D341Med (cell line): ENCODE data around the gene DGKB.

Experiments used
- DNase-seq: peaks from one replicate; pipeline ENCODE4 v3.0.0; 2012; ENCODE audit warnings: low spot score

The DGKB gene

DNA sequence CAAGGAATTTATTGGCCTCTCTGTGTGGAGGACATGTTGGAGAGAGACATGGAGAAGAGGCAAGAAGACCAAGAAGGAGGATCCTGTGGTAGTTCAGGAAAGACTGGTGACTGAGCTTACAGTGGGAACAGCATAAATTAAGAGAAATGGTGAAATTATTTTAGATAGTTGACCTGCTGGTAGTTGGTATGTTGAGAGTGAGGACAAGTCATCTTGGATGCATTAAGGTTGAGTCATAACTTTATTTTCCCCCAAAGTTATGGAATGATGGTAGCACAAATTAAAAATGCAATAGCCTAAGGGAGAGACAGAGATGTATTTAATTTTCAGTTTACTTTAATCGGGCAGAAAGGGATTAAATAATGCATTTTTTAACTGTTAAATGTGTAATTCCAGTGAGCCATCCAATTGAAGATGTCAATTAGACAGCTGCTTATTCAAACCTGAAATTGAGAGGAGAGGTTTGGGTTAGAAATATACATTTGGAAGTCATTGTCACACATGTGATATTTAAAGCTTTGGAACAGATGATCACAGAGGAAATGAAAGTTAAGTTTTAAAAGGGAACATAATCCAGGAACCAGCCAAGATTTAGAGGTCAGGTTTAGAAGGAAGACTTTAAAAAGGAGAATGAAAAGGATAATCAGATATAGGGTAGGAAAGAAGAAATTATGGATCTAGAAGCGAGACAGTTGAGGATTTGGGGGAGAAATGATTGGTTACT lies 80.6 kb downstream of the DGKB start:
- no peak for DNase-seq

DNA sequence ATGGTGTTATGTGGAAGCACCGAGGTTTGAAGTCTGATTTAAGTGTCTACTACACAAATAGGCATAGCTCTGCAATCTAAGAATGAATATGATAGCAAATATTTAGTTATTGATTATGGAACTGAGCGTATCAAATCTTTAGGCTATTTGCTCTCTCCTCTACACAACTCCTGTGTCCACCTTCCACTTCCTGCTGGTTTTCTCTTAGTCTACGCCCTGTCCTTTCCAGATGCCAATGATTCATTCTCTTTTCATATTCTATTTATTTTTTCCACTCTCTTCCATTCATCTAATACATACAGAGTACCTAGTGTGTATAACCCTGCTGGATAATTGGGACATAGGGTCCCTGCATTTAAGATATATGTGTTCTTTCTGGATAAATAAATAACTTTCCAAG lies 83.7 kb downstream of the DGKB start:
- DNase-seq: no peak

DNA sequence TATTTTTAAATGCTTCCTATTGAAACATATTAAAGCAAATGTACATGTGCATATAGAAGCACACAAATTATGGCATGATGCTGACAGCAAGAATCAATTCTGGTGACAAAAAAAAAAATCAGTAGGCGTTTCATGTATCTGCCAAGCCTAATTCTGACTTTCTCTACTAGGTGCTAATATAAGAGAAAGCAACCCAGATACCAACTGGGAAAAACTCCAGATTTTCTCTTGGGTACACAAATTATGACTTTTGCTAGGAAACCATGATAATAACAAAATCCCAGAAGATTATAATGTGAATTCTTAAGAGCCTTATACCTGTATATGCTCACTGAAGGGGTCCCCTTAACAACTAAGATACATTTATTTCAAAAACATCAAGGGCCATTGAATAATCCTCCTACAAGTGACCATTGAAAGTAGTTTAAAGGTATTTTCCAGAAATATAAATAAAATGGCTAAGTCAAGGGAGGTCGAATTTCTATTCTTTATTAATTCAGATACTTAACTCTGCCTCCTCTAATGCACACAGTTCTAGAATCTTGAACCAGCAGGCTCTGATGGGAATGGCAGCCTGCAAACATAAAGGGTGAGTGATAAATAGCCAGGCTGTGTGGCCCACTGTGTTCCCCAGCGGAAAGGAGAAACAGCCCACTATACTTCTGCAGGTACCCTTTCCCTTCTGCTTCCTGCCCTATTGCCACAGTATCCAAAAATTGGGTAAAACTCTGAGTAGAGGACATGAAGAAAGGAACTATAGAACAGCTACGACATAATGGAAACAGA lies 84.5 kb downstream of the DGKB start:
- no peak for DNase-seq

DNA sequence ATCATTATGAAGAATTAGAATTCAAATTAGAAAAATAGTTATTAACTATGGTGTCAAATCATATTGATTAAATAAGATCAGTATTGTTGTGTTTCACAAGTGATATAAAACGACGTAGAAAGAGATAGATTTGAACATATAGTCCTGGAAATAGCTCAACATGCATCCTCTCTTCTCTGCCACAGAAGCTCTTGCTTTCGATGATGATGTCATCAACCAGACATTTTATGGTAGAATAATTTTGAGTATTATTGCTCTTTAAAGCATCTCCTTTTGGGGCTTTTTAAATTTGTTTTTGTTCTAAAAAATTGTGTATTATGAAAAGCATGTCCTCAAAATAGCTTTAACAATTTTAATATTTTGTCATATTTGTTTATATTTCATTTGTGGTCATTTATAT lies 95.0 kb downstream of the DGKB start:
- no peak for DNase-seq

DNA sequence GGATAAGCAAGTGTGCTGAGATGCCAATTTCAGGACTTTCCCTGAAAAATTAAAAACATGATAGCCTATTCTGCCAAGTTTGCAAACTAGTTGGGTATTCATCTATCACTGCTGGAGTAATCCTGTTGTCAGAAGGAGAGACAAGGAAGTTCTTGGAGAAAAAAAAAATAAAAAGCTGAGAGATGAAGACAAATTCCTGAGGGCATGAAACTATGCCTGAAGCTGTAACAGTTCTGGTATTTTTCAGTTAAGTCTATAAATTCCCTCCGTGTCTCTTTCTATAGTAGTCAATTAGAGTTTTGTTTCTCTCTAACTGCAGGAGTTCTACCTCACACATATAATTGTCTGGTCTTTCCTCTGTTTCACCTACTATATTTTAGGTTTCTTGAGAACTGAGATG lies 95.7 kb downstream of the DGKB start:
- no peak for DNase-seq

DNA sequence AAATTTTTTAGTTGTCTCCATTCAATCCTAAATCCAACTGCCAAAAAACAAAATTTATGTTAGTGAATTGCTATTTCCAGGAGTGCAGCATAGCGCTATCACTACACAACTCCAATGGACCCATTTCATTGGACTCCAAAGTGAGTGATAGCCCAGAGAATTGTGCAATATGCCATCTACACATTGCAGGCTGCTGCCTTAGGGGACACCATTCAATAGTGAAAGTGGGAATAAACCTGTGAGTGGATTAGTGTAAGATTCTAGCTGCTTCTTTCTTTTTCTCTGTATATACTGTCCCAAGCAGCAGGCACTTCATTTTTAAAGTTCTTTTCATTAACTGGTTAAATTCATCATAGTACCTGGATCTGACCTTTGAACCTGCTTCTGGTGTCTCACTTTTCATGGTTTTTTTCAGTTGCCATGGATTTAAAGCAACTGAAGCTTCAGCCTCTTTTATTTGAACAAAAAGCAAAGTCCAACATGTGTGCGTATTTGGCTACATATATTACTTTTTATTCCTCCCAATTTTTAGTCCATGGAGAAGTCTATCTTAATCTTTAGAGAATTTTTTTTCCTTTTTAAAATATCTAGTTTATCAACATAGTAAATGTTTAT lies 97.3 kb downstream of the DGKB start:
- DNase-seq: no peak

DNA sequence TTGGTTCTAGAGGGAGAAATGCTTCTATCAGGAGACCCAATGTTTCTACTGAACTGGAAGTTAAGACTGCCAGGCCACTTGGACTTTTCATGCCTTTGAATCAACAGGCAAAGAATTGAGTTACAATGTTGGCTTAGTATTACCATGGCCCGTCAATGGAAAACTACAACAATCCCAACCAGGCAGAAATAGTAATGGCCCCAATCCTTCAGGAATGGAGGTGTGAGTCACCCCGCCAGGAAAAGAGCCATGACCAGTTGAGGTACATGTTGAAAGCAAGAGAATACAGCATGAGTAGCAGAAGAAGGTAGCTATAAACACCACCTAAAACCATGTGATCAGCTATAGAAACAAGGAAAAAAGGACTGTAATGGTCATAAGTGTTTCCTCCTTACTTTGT lies 101.9 kb downstream of the DGKB start:
- no peak for DNase-seq

DNA sequence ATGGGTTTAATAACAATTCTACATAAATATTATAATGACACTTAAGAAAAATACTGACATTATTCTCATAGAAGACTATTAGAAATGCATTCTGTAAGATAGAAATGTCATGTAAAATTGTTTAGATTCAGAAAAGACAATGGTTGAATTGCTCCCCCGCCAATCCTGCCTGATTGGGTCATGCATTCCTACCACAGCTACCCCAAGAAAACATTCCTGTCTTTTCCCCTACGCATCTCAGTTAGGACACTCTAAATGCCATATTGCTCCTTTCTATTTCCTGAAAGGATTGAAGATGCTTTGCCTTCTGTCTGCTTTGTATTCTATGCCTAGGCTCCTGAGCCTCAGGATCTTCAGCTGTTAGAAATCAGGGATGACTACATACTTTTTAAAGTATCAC lies 109.4 kb downstream of the DGKB start:
- DNase-seq: no peak

DNA sequence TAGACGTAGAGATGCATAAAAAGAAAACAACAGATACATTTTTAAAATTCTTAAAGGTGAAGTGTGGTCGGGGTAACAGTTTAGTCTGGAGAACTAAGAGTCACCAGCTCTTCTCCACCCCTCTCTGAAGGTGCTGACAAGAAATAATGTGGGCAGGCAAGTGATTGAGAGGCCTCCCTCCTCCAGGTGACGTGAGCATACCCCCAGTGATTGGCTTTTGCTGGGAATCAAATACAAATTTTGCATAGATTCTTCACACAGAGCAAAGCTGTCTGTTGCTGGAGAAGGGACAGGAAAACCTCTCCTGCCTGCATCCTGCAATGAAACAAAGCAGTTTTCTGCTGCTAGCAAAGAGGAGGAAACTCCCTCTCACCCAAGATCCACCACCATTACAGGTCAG lies 115.0 kb downstream of the DGKB start:
- DNase-seq: no peak

DNA sequence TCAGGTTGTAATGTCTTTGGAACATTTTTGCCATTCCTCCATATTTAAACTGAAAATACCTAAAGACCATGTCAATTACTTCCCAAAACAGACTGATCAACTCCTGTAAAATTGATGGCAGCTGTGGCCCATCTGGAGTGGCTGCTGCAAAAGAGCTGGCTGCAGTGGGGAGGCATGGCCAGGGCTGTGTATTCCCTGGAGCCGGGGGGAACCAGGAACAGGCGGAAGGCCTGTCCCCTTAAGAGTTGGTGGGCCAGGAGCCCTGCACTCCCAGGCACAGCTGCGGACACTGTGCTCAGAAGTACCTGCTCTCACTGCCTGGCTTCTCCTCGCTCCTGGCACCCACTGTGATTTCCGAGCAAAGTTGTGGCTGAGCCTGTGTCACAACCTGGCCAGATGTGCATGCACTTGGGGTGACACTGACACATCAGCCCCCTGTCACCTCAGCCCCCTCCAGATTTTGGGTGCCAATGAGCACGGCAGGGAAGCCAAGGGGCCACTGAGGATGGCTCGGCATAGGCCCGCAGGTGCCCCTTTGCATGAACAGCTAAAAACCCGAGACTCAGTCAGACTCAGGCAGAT lies 116.1 kb downstream of the DGKB start:
- no peak for DNase-seq

DNA sequence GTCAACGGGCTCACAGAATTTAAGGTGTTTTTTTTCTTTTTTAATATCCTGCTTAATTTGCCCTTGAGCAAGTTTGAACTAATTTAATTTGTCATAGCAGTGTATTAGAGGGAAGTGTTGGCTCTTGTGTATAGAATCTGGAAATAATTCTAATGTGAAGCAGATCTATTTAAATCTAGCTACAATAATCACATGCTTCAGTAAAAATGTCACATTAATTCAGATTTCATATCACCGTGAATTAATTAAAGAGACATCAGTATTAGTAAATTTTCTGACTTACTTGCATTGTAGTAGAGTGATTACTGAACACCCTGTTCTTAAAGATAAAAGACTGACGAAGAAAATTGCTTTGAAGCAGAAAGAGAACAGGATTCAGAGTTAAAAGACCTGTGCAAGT lies 124.7 kb downstream of the DGKB start:
- no peak for DNase-seq

DNA sequence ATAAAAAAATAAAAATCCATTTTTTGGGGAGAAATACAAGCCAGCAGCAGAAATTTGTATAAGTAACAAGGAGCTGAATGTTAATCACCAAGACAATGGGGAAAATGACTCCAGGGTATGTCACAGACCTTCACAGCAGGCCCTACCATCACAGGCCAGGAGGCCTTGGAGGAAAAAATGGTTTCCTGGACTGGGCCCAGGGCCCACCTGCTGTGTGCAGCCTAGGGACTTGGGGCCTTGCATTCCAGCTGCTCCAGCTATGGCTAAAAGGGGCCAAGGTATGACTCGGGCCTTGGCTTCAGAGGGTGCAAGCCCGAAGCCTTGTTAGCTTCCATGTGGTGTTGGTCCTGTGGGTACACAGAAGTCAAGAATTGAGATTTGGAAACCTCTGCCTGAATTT lies 126.3 kb downstream of the DGKB start:
- DNase-seq: no peak

DNA sequence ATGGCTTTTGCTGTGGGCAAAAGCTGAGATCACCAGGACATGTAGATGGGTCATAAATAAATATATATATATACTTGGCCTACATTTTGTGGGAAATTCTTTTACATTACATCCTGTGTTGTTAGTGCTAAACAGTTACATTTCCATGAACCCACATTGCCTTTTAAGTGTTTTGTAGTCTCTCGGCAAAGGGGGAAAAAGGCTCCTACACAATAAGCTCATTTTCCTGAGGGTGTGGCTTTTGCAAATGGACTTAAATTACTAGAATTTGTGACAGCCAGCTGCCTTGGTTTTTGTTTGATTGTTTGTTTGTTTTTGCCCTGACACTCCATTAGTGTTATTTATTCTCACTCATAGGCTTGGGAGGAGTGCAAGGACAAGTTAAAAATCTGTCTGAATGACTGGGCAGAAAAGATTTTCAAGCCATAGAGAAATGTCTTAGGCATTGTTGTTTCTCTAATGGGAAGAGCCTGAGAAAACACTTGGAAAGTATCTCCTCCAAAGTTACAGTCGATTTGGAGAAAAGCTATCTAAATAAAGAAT lies 128.8 kb downstream of the DGKB start:
- DNase-seq: no peak

DNA sequence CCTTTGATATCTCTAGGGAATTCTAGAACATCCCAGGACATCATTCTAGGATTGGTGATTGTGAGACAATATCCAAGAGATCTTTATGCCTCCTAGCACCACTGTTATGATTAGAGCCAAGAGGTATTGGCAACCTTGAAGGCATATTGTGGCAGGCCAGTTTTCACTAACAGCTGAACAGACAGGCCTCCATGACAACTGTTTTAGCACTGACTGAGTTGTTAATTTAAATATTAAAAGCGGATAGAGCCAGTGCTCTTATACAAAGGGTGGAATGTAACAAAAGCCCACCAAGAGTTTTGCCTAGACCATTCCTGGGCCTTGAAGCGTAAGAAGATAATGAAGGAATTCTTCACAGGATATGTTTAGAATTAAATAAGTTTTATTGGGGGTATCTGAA lies 131.9 kb downstream of the DGKB start:
- no peak for DNase-seq

DNA sequence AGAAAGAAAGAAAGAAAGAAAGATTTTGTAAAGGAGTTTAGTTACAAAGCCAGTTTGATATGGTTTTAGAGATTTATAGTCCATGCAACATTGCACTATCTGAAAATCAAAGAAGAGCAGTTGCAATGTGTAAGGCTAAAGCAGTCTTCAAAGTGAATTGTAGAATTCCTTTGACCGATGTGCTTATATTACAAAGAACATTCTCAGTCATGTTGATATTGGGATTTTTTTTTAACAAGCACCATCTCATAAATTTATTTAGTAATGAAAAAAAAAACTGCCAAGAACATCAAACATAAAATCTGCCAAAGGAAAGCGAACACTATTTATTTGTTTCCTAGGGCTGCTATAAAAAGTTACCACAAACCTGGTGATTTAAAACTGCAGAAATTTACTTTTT lies 133.3 kb downstream of the DGKB start:
- no peak for DNase-seq

DNA sequence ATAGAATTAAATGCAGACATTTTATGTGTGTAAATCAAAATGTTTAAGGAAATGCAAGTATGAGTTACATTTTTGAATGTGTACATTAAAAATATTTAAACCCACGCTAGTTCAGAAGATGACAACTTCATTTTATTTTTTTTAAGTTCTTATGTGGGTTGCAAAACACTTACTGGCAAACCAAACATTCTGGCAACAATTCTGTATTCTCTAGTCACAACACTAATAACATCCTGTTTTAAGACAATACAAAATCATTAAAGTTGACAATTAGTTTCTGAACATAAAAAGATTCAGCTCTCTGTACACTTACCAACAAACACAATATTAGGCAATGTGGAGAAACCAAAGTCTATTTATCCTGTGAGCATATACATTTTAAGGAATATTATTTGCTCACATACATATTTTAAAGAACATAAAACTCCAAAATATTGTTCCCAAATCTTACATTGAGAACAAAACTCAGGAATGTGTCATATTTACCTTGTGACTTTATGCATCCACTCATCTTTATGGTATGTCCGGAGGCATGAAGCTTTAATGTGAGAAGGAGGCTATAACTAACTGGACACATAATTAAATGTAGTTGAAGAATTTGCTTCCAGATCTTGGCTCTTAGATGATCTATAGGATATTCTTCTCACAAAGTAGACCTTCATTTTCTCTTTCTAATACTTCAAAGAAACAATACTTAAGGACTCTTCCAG lies 134.7 kb downstream of the DGKB start:
- DNase-seq: no peak

DNA sequence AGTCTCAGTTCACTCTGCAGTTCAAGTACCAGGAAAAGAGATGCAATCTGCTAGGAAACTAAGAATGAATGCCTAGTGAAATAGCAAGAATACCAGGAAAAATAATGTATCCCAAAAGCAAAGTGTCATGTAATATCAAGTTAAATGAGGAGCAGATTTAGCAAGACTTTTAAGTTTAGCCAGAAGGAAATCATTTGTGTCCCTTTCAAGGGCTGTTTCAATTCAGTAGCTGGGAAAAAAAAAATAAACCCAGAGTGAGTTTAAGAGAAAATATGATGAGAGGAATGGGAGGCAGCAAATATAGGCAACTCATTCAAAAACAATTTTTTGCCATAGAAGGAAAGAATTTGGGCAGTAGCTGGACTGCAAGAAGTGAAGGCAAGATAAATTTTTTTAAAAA lies 135.8 kb downstream of the DGKB start:
- no peak for DNase-seq

DNA sequence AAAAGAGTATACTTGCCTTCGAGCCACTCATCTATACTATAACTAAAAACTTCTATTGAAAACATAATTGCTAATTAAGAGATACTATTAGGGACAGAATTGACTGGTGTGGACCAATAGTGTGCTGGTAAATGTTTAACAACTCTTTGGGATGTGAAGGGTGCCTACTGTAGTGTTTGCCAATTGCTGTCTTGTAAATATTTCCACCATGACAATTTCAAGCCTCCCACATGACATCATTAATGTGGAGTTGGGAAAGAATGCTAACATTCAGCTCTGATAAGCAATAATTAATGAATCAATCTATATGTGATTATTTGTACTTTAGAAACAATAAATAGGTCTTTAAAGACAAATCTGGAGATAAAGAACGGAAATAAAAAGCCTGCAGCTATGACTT lies 136.8 kb downstream of the DGKB start:
- DNase-seq: no peak

DNA sequence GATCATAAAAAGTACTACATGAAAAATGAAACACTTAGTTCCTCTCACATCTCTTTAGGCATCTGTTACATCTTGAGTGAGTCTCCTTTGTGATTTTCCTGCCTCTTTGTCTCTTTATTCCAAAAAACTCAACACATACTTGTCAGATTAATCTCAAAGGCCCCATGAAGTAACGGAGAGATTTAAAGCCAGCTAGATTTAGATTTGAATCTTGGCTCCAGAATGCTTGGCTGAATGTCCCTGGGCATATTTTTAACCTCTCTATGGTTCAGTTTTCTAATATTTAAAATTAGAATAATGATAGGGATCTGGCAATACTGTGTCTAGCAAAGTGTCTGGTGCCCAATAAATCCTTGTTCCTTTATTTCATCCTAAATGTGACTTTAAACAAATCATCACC lies 140.0 kb downstream of the DGKB start:
- DNase-seq: no peak

DNA sequence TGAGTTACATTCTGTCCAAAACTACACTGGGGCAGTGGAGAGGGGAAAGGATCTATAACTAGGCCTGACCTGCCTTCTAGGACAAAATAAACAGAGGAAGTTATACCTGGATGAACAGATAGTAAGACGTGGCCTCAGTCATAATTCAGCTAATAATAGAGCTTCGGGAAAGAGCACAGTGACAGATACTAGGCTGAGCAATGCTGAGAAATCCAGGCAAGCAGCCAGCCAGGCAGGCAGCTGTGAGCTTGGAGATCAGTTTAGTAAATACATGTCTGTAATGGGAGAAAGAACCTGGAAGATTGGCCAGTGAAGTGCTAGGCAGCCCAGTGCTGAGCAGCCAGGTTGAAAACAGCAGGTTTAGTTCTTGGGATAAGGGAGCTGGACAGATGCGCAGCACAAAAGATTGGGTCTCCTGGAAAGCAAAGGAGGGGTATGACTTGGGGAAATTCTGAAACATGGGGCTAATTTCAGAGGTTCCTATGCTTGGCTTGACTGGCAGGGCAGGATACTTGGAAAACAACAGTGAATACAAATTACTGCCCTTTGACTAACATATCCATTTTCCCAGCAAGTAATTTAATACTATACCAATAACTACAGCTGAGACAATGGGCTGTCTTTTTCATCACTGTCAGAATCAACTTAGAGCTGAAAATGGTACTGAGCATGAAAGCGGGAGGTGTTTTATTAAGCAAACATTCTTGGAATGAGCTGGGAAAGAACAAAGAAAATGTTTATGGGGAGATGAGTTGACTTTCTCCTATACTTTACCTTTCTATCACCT lies 140.8 kb downstream of the DGKB start:
- peak; percentile 39 for DNase-seq

DNA sequence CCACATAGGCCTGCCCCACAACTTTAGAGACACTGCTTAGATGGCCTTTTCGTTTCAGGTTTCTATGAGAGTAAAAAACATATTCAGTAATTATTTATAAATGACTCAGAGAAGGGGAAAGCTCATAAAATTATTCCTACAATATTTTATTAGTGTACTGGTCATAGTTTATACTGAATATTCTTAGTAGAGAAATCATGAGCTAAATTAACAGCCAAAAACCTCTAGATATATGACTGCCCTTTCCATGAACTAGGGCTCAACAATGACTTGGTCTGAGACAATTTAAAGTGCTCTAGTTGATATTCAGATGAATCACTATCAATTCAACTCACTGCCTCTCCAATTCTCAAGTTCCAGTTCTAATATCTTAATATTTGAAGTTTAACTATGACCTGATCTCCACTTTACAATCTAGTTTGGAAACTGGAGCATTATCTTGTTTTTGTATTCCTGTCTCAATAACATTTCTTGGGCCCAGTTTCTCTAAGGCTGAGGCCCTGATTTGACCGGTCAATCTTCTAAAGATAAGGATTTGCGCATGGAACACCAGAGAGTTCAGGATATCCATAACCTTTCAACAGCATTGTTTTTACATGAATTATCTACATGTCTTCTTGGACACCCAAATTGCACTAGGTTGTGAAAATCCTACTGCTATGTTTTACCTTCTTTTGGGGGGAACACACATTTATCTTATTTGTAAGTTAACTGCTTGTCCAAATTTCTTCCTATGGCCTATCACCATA lies 141.6 kb downstream of the DGKB start:
- no peak for DNase-seq
